ENCODE results near the gene SLC44A1. TPM values are rescaled to one million over a fixed set of nuclear protein-coding genes. Genes with fewer than 3 reads are reported as not detected.

SLC44A1 gene
- total RNA-seq, 2 experiments from 2014 or later, result 26.6 to 71.6 TPM

DNA sequence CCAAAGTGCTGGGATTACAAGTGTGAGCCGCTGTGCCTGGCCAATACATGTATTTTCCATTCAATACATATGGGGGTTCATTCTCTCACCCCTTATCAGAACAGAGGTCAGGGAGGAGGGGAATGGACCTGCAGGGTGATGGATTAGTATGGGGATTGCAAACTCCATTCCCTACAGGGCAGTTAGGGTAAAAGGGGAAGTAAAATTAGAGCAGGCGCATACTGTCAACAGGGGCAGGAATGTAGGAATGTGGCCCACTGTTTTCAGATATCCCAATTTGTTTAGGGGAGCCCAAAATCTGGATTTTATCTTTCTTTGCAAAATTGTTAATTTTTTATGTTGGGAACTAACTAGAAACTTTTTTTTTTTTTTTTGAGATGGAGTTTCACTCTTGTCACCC, 46.4 kb upstream of the SLC44A1 start:
- Histone ChIP-seq H3K79me2 (ENCODE audit: insufficient read depth, low read depth, low read length) (no peaks in the 10 kb centered on the region), H3K4me3 (ENCODE audit: low read depth, low read length, poor library complexity, severe bottlenecking) (no peak overlapping the region), H3K9me3 (ENCODE audit: low read length) (no peaks in the 10 kb centered on the region), H4K20me1 (ENCODE audit: insufficient read depth, low read length) (no peaks in the 10 kb centered on the region), H2AFZ (ENCODE audit: low read length) (no peak overlapping the region), H3K4me2 (ENCODE audit: low read length) (no peak overlapping the region), H3K4me1 (ENCODE audit: insufficient read depth, low read length, poor library complexity, severe bottlenecking) (no peaks in the 10 kb centered on the region), H3K9me2 (ENCODE audit: insufficient read depth, low read length) (no peaks in the 10 kb centered on the region), H3K27ac (ENCODE audit: low read depth, low read length, poor library complexity, severe bottlenecking) (no peak overlapping the region), H3K36me3 (ENCODE audit: insufficient read depth, low read length) (no peaks in the 10 kb centered on the region)
- no TSS peak for BruUV-seq (replicated peaks)
- ChIA-PET CTCF (ENCODE audit: unreplicated experiment) (no interaction called here), POLR2A (no interaction called here)
- TF ChIP-seq CTCF (conservative IDR thresholded peaks at IDR 0.05; ENCODE audit: low read length), result no peak
- no peak for TF ChIP-seq EZH2phosphoT487 (IDR thresholded peaks at IDR 0.05; ENCODE audit: borderline replicate concordance, low read depth, low read length)
- intact Hi-C loops (cut with micrococcal nuclease; ENCODE audit: unreplicated experiment), result no loop called here
- no peak for DNase-seq (ENCODE audit: low spot score)

DNA sequence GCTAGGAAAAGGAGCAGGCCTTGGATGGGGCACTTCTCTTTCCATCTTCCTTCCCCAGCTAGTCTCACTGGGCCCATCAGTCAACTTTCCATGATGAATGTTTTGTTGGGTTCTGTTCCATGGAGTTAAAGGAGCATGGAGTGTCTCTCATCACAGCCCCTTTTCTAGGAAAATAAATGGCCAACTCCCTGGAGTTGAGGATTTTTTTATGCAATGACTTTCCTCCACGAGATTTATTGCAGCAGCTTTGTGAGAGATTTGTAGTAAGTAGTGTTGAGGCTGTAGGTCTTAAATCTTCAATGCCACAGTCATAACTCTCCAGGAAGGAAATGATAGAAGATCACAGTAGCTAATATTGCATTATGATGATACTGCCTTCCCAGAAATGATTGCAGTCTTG, 45.6 kb upstream of the SLC44A1 start:
- H3K4me1 ChIP-seq (ENCODE audit: insufficient read depth, low read length, poor library complexity, severe bottlenecking), result no peaks in the 10 kb centered on the region
- H3K27ac ChIP-seq (ENCODE audit: low read depth, low read length, poor library complexity, severe bottlenecking), result no peak overlapping the region
- H3K9me3 ChIP-seq (ENCODE audit: low read length), result no peaks in the 10 kb centered on the region
- H3K9me2 ChIP-seq (ENCODE audit: insufficient read depth, low read length), result no peaks in the 10 kb centered on the region
- ChIA-PET POLR2A (no interaction called here), CTCF (ENCODE audit: unreplicated experiment) (no interaction called here)
- H3K36me3 ChIP-seq (ENCODE audit: insufficient read depth, low read length), result no peaks in the 10 kb centered on the region
- H4K20me1 ChIP-seq (ENCODE audit: insufficient read depth, low read length), result no peaks in the 10 kb centered on the region
- no TSS peak for BruUV-seq (replicated peaks)
- H3K79me2 ChIP-seq (ENCODE audit: insufficient read depth, low read depth, low read length), result no peaks in the 10 kb centered on the region
- H3K4me3 ChIP-seq (ENCODE audit: low read depth, low read length, poor library complexity, severe bottlenecking), result no peak overlapping the region
- TF ChIP-seq CTCF (conservative IDR thresholded peaks at IDR 0.05; ENCODE audit: low read length) (no peak), EZH2phosphoT487 (IDR thresholded peaks at IDR 0.05; ENCODE audit: borderline replicate concordance, low read depth, low read length) (no peak)
- no peak for DNase-seq (ENCODE audit: low spot score)
- H2AFZ ChIP-seq (ENCODE audit: low read length), result no peak overlapping the region
- no peak overlapping the region for H3K4me2 ChIP-seq (ENCODE audit: low read length)
- intact Hi-C loops (cut with micrococcal nuclease; ENCODE audit: unreplicated experiment), result no loop called here

- no peaks in the 10 kb centered on the region for H3K4me1 ChIP-seq (ENCODE audit: insufficient read depth, low read length, poor library complexity, severe bottlenecking)
- ChIA-PET CTCF (ENCODE audit: unreplicated experiment) (no interaction called here), POLR2A (interaction anchor here (0.6 to 0.7 kb wide), 3 partner anchors 215 to 872 kb away, joined by 3 to 5 read pairs (median 4); no protein-coding TSS in a partner anchor)
- H3K9me2 ChIP-seq (ENCODE audit: insufficient read depth, low read length), result no peaks in the 10 kb centered on the region
- DNase-seq (ENCODE audit: low spot score), result no peak
- no peak overlapping the region for H2AFZ ChIP-seq (ENCODE audit: low read length)
- H3K79me2 ChIP-seq (ENCODE audit: insufficient read depth, low read depth, low read length), result no peaks in the 10 kb centered on the region
- no peaks in the 10 kb centered on the region for H3K9me3 ChIP-seq (ENCODE audit: low read length)
- H3K4me2 ChIP-seq (ENCODE audit: low read length), result no peak overlapping the region
- H4K20me1 ChIP-seq (ENCODE audit: insufficient read depth, low read length), result no peaks in the 10 kb centered on the region
- H3K27ac ChIP-seq (ENCODE audit: low read depth, low read length, poor library complexity, severe bottlenecking), result no peak overlapping the region
- no peak overlapping the region for H3K4me3 ChIP-seq (ENCODE audit: low read depth, low read length, poor library complexity, severe bottlenecking)
- BruUV-seq (replicated peaks), result no TSS peak
- no peaks in the 10 kb centered on the region for H3K36me3 ChIP-seq (ENCODE audit: insufficient read depth, low read length)
- intact Hi-C loops (cut with micrococcal nuclease; ENCODE audit: unreplicated experiment), result no loop called here
- no peak for TF ChIP-seq EZH2phosphoT487 (IDR thresholded peaks at IDR 0.05; ENCODE audit: borderline replicate concordance, low read depth, low read length)
- TF ChIP-seq CTCF (conservative IDR thresholded peaks at IDR 0.05; ENCODE audit: low read length), result no peak
Measured at GRCh38 chr9:105204416-105204815, 40.0 kb upstream of the SLC44A1 start.

Measured in OCI-LY7 (cell line).